Measurements from ENCODE around the gene TXNDC15. TPM values are rescaled to one million over a fixed set of nuclear protein-coding genes. Genes with fewer than 3 reads are reported as not detected.

TXNDC15 gene
- polyA plus RNA-seq, 1 donor (not counting 4 experiments of a cell fraction or from before 2014, with no cell fraction given), result 31.4 TPM

DNA sequence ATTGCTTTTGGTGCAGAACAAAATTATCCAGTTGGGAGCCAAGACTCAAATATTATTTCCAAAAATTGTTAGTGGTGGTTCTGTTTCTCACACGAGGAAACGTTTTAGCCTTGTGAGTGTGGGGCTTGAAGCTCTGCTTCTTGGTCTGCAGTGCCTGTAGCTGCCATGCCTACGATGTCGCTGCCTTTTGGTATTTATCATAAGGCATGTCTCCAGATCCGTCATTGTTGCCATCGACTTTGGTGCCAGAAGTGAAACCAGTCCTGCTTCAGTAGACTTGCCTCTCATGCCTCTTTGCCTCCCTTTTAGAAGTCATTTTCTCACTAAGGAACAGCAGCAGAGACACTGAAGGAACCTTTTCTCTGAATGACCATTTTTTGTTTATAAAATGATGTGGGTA lies 63.9 kb downstream of the TXNDC15 start:
- H2AFZ ChIP-seq (ENCODE audit: control insufficient read depth, low read length), result no peak overlapping the region
- no peaks in the 10 kb centered on the region for H3K79me2 ChIP-seq (ENCODE audit: control insufficient read depth, insufficient read depth, low read length)
- no peaks in the 10 kb centered on the region for H3K9me1 ChIP-seq (ENCODE audit: control insufficient read depth, extremely low read depth, insufficient read depth, low read length)
- no peaks in the 10 kb centered on the region for H4K20me1 ChIP-seq (ENCODE audit: control insufficient read depth, extremely low read depth, insufficient read depth, low read length)
- no peak for FAIRE-seq
- no peak for DNase-seq (ENCODE audit: low read depth, low spot score)
- H3K4me2 ChIP-seq (ENCODE audit: control insufficient read depth, extremely low read depth, insufficient read depth, low read depth, low read length), result no peak overlapping the region
- H3K9me3 ChIP-seq (ENCODE audit: control insufficient read depth, low read depth, low read length), result no peaks in the 10 kb centered on the region
- no peak overlapping the region for H3K27ac ChIP-seq (ENCODE audit: control insufficient read depth, insufficient read depth, low read length)
- peaks cover 0 to 11% of the 10 kb centered on the region in 2 experiments for H3K36me3 ChIP-seq (ENCODE audit: control insufficient read depth in 2 of 2, extremely low read depth in 1 of 2, insufficient read depth in 2 of 2, low read length in 2 of 2)
- TF ChIP-seq, protein P1, sequence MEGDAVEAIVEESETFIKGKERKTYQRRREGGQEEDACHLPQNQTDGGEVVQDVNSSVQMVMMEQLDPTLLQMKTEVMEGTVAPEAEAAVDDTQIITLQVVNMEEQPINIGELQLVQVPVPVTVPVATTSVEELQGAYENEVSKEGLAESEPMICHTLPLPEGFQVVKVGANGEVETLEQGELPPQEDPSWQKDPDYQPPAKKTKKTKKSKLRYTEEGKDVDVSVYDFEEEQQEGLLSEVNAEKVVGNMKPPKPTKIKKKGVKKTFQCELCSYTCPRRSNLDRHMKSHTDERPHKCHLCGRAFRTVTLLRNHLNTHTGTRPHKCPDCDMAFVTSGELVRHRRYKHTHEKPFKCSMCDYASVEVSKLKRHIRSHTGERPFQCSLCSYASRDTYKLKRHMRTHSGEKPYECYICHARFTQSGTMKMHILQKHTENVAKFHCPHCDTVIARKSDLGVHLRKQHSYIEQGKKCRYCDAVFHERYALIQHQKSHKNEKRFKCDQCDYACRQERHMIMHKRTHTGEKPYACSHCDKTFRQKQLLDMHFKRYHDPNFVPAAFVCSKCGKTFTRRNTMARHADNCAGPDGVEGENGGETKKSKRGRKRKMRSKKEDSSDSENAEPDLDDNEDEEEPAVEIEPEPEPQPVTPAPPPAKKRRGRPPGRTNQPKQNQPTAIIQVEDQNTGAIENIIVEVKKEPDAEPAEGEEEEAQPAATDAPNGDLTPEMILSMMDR (optimal IDR thresholded peaks at IDR 0.05 in 1 of 3, IDR thresholded peaks at IDR 0.05 in 1 of 3, conservative IDR thresholded peaks at IDR 0.05 in 1 of 3; ENCODE audit: extremely low read depth in 1 of 3, insufficient read depth in 2 of 3, low read length in 3 of 3), result no peak
- TF ChIP-seq EZH2 (IDR thresholded peaks at IDR 0.05; ENCODE audit: low read length), result no peak
- dilution Hi-C loops (cut with MboI; ENCODE audit: extremely low pct_ligation_motif_present, low sequenced_read_pairs), result no loop called here
- no peak overlapping the region for H3K9ac ChIP-seq (ENCODE audit: control insufficient read depth, extremely low read depth, insufficient read depth, low read length)
- no peak overlapping the region for H3K4me3 ChIP-seq (ENCODE audit: control insufficient read depth in 2 of 3, extremely low read depth in 1 of 3, insufficient read depth in 2 of 3, low read depth in 1 of 3, low read length in 3 of 3)
- H3K4me1 ChIP-seq (ENCODE audit: control insufficient read depth, extremely low read depth, insufficient read depth, low read length), result no peaks in the 10 kb centered on the region
- H3K27me3 ChIP-seq (ENCODE audit: control insufficient read depth, extremely low read depth, insufficient read depth, low read length), result no peaks in the 10 kb centered on the region

DNA sequence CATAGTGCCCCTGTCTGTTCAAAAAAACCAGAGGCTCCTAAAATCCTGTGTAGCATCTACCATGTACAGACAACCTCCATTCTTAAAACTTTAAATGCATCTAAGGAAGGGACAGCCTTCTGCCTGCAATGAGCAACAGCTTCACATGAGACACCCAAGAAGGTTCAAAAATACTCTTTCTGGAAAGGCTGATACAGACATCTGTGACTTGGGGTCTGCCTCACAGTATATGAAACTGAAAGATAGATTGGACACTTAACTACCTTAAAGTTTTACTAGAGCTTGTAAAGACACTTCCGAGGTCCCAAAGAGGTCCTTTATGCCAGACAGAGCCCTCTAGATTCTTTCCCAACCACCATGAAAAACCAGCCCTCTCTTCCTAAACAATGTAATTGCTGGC lies 65.3 kb downstream of the TXNDC15 start:
- Histone ChIP-seq H3K9me3 (ENCODE audit: control insufficient read depth, low read depth, low read length) (no peaks in the 10 kb centered on the region), H3K4me1 (ENCODE audit: control insufficient read depth, extremely low read depth, insufficient read depth, low read length) (no peaks in the 10 kb centered on the region), H3K79me2 (ENCODE audit: control insufficient read depth, insufficient read depth, low read length) (no peaks in the 10 kb centered on the region), H4K20me1 (ENCODE audit: control insufficient read depth, extremely low read depth, insufficient read depth, low read length) (no peaks in the 10 kb centered on the region), H3K9me1 (ENCODE audit: control insufficient read depth, extremely low read depth, insufficient read depth, low read length) (no peaks in the 10 kb centered on the region), H3K27me3 (ENCODE audit: control insufficient read depth, extremely low read depth, insufficient read depth, low read length) (no peaks in the 10 kb centered on the region), H3K9ac (ENCODE audit: control insufficient read depth, extremely low read depth, insufficient read depth, low read length) (no peak overlapping the region), H2AFZ (ENCODE audit: control insufficient read depth, low read length) (no peak overlapping the region), H3K4me2 (ENCODE audit: control insufficient read depth, extremely low read depth, insufficient read depth, low read depth, low read length) (no peak overlapping the region), H3K27ac (ENCODE audit: control insufficient read depth, insufficient read depth, low read length) (no peak overlapping the region), H3K4me3 (ENCODE audit: control insufficient read depth in 2 of 3, extremely low read depth in 1 of 3, insufficient read depth in 2 of 3, low read depth in 1 of 3, low read length in 3 of 3) (no peak overlapping the region), H3K36me3 (ENCODE audit: control insufficient read depth in 2 of 2, extremely low read depth in 1 of 2, insufficient read depth in 2 of 2, low read length in 2 of 2) (peaks cover 0 to 11% of the 10 kb centered on the region in 2 experiments)
- FAIRE-seq, result no peak
- TF ChIP-seq, protein P1 (optimal IDR thresholded peaks at IDR 0.05 in 1 of 3, IDR thresholded peaks at IDR 0.05 in 1 of 3, conservative IDR thresholded peaks at IDR 0.05 in 1 of 3; ENCODE audit: extremely low read depth in 1 of 3, insufficient read depth in 2 of 3, low read length in 3 of 3), result no peak
- no peak for TF ChIP-seq EZH2 (IDR thresholded peaks at IDR 0.05; ENCODE audit: low read length)
- dilution Hi-C loops (cut with MboI; ENCODE audit: extremely low pct_ligation_motif_present, low sequenced_read_pairs), result no loop called here
- no peak for DNase-seq (ENCODE audit: low read depth, low spot score)
